Testis (tissue), 2 donors: Measurements from ENCODE around the gene TNNI3K.

Source experiments
- CTCF ChIP-seq, 3 experiments: fragments of 450-650 bp in 2 of 3; fragments of 200-600 bp in 1 of 3; sonication (generic) in 1 of 3; IDR thresholded peaks; one replicate each; pipeline ENCODE4 v1.5.1; 2016 to 2019; ENCODE audit warnings: antibody characterized with exemption in 3 of 3, mild to moderate bottlenecking in 2 of 3, moderate library complexity in 1 of 3
- POLR2A ChIP-seq: fragments of 450-650 bp; IDR thresholded peaks from one replicate; pipeline ENCODE4 v1.6.1; 2017; ENCODE audit warnings: antibody characterized with exemption, mild to moderate bottlenecking, moderate library complexity

- TF ChIP-seq CTCF (IDR thresholded peaks at IDR 0.05) (no peak), POLR2A (no peak)
These were observed 89.7 kb downstream of the TNNI3K start for GRCh38 chr1:74324684-74325448.
